ENCODE data around the gene PPP1R3E. TPM values are rescaled to one million over a fixed set of nuclear protein-coding genes. Genes with fewer than 3 reads are reported as not detected.

The PPP1R3E gene
- total and polyA plus RNA-seq, 7 donors = 2.5 to 12.9 (median 7.9) TPM

DNA sequence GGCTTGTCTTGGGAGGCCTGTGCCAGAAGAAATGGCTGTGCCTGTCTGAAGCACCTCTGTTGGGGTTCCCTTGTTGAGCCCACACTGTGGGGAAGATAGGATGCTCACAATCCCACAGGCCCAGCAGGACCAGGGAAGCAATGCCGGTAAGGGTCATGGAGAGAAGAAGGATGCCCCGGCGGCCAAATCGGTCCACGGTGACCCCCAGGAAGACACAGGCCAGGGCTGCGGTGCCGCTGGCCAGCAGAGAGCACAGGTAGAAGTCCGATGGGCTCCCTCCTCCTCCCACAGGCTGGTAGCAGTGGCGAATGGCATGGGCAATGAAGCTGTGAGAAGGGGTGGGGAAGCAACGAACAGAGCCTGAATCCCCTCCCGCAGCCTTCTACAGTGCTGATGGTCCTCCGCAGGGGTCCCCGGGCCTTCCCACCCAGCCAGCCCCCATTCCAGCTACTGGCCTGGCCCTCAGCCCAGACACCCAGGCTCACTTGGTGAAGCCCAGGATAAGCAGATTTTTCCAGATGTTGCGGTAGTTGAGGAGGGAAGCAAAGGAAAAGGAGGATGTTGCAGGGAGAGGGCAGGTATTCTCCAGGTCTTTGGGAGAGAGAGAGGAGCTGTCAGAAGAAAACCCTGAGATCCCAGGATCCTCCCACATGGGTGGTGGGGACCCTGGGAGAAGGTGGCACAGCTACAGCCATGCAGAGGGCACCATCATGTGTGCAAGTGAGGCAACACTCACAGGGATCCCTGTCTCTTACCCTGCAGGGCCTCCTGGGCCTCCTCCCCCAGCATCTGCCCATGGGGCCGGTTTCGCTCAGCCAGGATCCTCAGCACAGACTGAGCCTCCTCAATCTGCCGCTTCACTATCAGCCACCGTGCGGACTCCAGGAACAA lies 45.0 kb upstream of the PPP1R3E start:
- DNase-seq = no peak
- intact Hi-C loops (cut with DNase I) = no loop called here
- H3K36me3 ChIP-seq = no peaks in the 10 kb centered on the region
- no peaks in the 10 kb centered on the region for H3K9me3 ChIP-seq
- H3K4me1 ChIP-seq = peaks cover 0 to 11% (median 9%) of the 10 kb centered on the region in 4 donors
- no peak overlapping the region for H3K4me3 ChIP-seq
- H3K27me3 ChIP-seq = peaks cover 0 to 4% (median 3%) of the 10 kb centered on the region in 3 donors
- no peak for TF ChIP-seq EP300 (IDR thresholded peaks at IDR 0.05)
- TF ChIP-seq POLR2A (IDR thresholded peaks at IDR 0.05) = no peak
- TF ChIP-seq, protein P1, sequence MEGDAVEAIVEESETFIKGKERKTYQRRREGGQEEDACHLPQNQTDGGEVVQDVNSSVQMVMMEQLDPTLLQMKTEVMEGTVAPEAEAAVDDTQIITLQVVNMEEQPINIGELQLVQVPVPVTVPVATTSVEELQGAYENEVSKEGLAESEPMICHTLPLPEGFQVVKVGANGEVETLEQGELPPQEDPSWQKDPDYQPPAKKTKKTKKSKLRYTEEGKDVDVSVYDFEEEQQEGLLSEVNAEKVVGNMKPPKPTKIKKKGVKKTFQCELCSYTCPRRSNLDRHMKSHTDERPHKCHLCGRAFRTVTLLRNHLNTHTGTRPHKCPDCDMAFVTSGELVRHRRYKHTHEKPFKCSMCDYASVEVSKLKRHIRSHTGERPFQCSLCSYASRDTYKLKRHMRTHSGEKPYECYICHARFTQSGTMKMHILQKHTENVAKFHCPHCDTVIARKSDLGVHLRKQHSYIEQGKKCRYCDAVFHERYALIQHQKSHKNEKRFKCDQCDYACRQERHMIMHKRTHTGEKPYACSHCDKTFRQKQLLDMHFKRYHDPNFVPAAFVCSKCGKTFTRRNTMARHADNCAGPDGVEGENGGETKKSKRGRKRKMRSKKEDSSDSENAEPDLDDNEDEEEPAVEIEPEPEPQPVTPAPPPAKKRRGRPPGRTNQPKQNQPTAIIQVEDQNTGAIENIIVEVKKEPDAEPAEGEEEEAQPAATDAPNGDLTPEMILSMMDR (IDR thresholded peaks at IDR 0.05) = no peak
- TF ChIP-seq POLR2AphosphoS5 (IDR thresholded peaks at IDR 0.05) = no peak
- 94 to 96% methylated on average over 19 of the region's 19 CpGs for WGBS, 2 donors
- no peak overlapping the region for H3K27ac ChIP-seq

DNA sequence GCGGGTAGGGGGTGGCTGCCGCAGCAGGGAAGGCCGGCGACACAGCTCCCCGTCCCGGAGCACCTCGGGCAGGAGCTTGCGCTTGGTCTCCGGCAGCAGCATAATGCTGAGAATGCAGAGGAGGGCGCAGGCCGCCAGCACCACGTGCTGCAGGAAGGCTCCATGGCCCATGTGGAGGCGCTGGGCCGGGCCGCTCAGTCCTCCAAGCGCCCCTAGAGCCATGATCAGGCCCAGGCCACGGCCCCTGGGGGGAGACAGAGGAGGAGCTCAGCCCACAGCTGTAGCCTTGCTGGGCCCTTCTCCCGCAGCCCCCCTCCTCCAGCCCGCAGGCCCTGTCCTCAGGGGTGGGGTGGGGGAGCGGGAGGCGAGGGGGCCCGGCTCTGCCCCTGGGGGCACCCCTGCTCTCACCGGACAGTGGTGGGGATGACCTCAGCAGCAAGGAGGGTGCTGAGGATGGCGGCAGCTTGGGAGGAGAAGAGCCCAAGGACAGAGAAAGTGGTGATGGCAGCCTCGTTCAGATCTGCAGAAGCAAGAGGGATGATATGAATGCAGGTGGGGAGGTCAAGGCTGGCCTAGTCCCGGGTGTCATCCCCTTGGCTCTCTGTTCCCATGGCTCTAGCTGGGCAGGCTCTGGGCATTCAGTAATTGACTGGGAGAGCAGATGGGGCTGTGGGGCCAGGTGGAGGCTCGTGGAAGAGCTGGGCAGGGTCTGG lies 44.2 kb upstream of the PPP1R3E start:
- TF ChIP-seq EP300 (IDR thresholded peaks at IDR 0.05) (no peak), POLR2AphosphoS5 (IDR thresholded peaks at IDR 0.05) (no peak), POLR2A (IDR thresholded peaks at IDR 0.05) (no peak)
- TF ChIP-seq, protein P1 (IDR thresholded peaks at IDR 0.05) = no peak
- Histone ChIP-seq H3K9me3 (no peaks in the 10 kb centered on the region), H3K27me3 (no peaks in the 10 kb centered on the region), H3K4me3 (no peak overlapping the region), H3K27ac (no peak overlapping the region), H3K4me1 (peaks cover 0 to 5% (median 4%) of the 10 kb centered on the region in 4 donors), H3K36me3 (no peaks in the 10 kb centered on the region)
- WGBS, 2 donors = 88% methylated on average over 27 of the region's 27 CpGs
- no peak for DNase-seq
- intact Hi-C loops (cut with DNase I) = no loop called here

GRCh38 chr14:23345987-23346692 lies 43.5 kb upstream of the PPP1R3E start:
- Histone ChIP-seq H3K36me3 (no peaks in the 10 kb centered on the region), H3K27me3 (no peaks in the 10 kb centered on the region), H3K4me3 (no peak overlapping the region), H3K9me3 (no peaks in the 10 kb centered on the region), H3K27ac (no peak overlapping the region), H3K4me1 (no peaks in the 10 kb centered on the region)
- no peak for DNase-seq
- TF ChIP-seq POLR2AphosphoS5 (IDR thresholded peaks at IDR 0.05) (no peak), POLR2A (IDR thresholded peaks at IDR 0.05) (no peak)
- intact Hi-C loops (cut with DNase I) = no loop called here
- 75 to 86% methylated on average over 13 of the region's 13 CpGs for WGBS, 2 donors

GRCh38 chr14:23344481-23344880 lies 41.8 kb upstream of the PPP1R3E start:
- Histone ChIP-seq H3K4me3 (no peak overlapping the region), H3K27ac (no peak overlapping the region), H3K4me1 (no peaks in the 10 kb centered on the region), H3K27me3 (no peaks in the 10 kb centered on the region), H3K9me3 (no peaks in the 10 kb centered on the region), H3K36me3 (no peaks in the 10 kb centered on the region)
- no peak for DNase-seq
- whole genome bisulfite sequencing, 2 donors = 62 to 68% methylated on average over 3 of the region's 3 CpGs
- TF ChIP-seq POLR2A (IDR thresholded peaks at IDR 0.05) = no peak
- TF ChIP-seq, protein P1 (IDR thresholded peaks at IDR 0.05) = no peak
- intact Hi-C loops (cut with DNase I) = no loop called here
